Neuronal stem cell (in vitro differentiated cells): ENCODE data around the gene MIA.
A peak's percentile ranks its signal among the peaks of the same experiment; 100 is the strongest.

Experiments used
- DNase-seq: peaks from one replicate; pipeline ENCODE4 v3.0.0-alpha.2; 2013; ENCODE audit warnings: low spot score
- H2AFZ ChIP-seq: one replicate; pipeline ENCODE4 v1.6.1; 2013; ENCODE audit warnings: mild to moderate bottlenecking, low read length, inconsistent platforms
- H2AK5ac ChIP-seq: 2 replicates; pipeline ENCODE4 v1.6.1; 2013; ENCODE audit warnings: low read depth, mild to moderate bottlenecking, inconsistent platforms, low read length, moderate library complexity, mixed read lengths
- H2BK120ac ChIP-seq: 2 replicates; pipeline ENCODE4 v1.6.1; 2013; ENCODE audit warnings: low read depth, mild to moderate bottlenecking, inconsistent platforms, low read length, moderate library complexity, mixed read lengths
- H2BK12ac ChIP-seq: one replicate; pipeline ENCODE4 v1.6.1; 2013; ENCODE audit warnings: low read length, inconsistent platforms
- H2BK15ac ChIP-seq: 2 replicates; pipeline ENCODE4 v1.6.1; 2013; ENCODE audit warnings: mild to moderate bottlenecking, low read length, inconsistent platforms, mixed read lengths
- H2BK5ac ChIP-seq: one replicate; pipeline ENCODE4 v1.6.1; 2013; ENCODE audit warnings: inconsistent platforms, mild to moderate bottlenecking, low read length, moderate library complexity
- H3K14ac ChIP-seq: one replicate; pipeline ENCODE4 v1.6.1; 2013; ENCODE audit warnings: low read length, inconsistent platforms
- H3K18ac ChIP-seq: 2 replicates; pipeline ENCODE4 v1.6.1; 2013; ENCODE audit warnings: low read length, inconsistent platforms
- H3K23ac ChIP-seq: 2 replicates; pipeline ENCODE4 v1.6.1; 2013; ENCODE audit warnings: low read depth, mild to moderate bottlenecking, mixed read lengths, low read length, inconsistent platforms; ENCODE audit not compliant: poor library complexity
- H3K27ac ChIP-seq: replicated peaks from 3 replicates; pipeline ENCODE4 v1.5.1; 2013; ENCODE audit warnings: low read length, inconsistent platforms
- H3K27me3 ChIP-seq, 3 experiments: 2 replicates each; pipeline ENCODE4 v1.6.1; 2013; ENCODE audit warnings: low read length in 3 of 3, mild to moderate bottlenecking in 2 of 3, inconsistent platforms in 1 of 3, low read depth in 1 of 3, mixed read lengths in 1 of 3, moderate library complexity in 1 of 3; ENCODE audit not compliant: control insufficient read depth in 3 of 3, insufficient read depth in 3 of 3
- H3K36me3 ChIP-seq, 2 donors: replicated peaks in 1 of 2; 2 replicates each; pipeline ENCODE4 v1.6.1; 2013; ENCODE audit warnings: low read length in 2 of 2; ENCODE audit not compliant: control insufficient read depth in 2 of 2, insufficient read depth in 2 of 2
- H3K4ac ChIP-seq: 2 replicates; pipeline ENCODE4 v1.6.1; 2013; ENCODE audit warnings: inconsistent platforms, mild to moderate bottlenecking, low read length, moderate library complexity
- H3K4me1 ChIP-seq, 2 donors: 1 replicate in 1 of 2; 2 replicates in 1 of 2; pipeline ENCODE4 v1.6.1; 2013; ENCODE audit warnings: low read length in 2 of 2, low read depth in 1 of 2; ENCODE audit not compliant: control insufficient read depth in 2 of 2, insufficient read depth in 1 of 2
- H3K4me2 ChIP-seq: one replicate; pipeline ENCODE4 v1.6.1; 2013; ENCODE audit warnings: mild to moderate bottlenecking, low read length, inconsistent platforms; ENCODE audit not compliant: insufficient read depth, poor library complexity, severe bottlenecking
- H3K4me3 ChIP-seq, 2 donors: 2 replicates each; pipeline ENCODE4 v1.5.1; 2013; ENCODE audit warnings: low read length in 2 of 2, mild to moderate bottlenecking in 2 of 2, inconsistent platforms in 1 of 2, moderate library complexity in 1 of 2
- H3K79me1 ChIP-seq: one replicate; pipeline ENCODE4 v1.6.1; 2013; ENCODE audit warnings: low read depth, mild to moderate bottlenecking, inconsistent platforms, low read length, moderate library complexity
- H3K9ac ChIP-seq: one replicate; pipeline ENCODE4 v1.6.1; 2013; ENCODE audit warnings: mild to moderate bottlenecking, low read depth, low read length, inconsistent platforms; ENCODE audit not compliant: poor library complexity
- H3K9me3 ChIP-seq, 2 donors: replicated peaks in 1 of 2; 2 replicates each; pipeline versions ENCODE3 to v1.6.1; 2013; ENCODE audit warnings: low read length in 2 of 2, mild to moderate bottlenecking in 2 of 2, inconsistent platforms in 1 of 2, low read depth in 1 of 2, mixed read lengths in 1 of 2, moderate library complexity in 1 of 2; ENCODE audit not compliant: control insufficient read depth in 2 of 2, insufficient read depth in 1 of 2
- H4K8ac ChIP-seq: one replicate; pipeline ENCODE4 v1.6.1; 2013; ENCODE audit warnings: low read depth, mild to moderate bottlenecking, inconsistent platforms, low read length, moderate library complexity
- H4K91ac ChIP-seq: one replicate; pipeline ENCODE4 v1.6.1; 2013; ENCODE audit warnings: low read length, low read depth, mild to moderate bottlenecking, inconsistent platforms; ENCODE audit not compliant: poor library complexity
- WGBS, 2 donors: extraction: QIAGEN DNeasy Blood & Tissue Kit; methylation state at CpG; one replicate each; pipeline ENCODE4 v1.1.7; 2013; ENCODE audit warnings: missing lambda C conversion rate in 2 of 2, mixed read lengths in 1 of 2; ENCODE audit not compliant: insufficient read length in 2 of 2, insufficient replicate concordance in 1 of 2; ENCODE audit errors: extremely low coverage in 2 of 2; 5-methylcytosine and 5-hydroxymethylcytosine counted together

MIA gene

GRCh38 chr19:40799558-40800338, 24.4 kb downstream of the MIA start:
- Histone ChIP-seq H4K91ac (no peak overlapping the region), H2BK120ac (peak overlapping the region; percentile 38), H3K4me1 (peaks cover 33 to 36% of the 10 kb centered on the region in 2 donors), H4K8ac (no peak overlapping the region), H3K36me3 (peaks cover 28 to 48% of the 10 kb centered on the region in 2 donors), H3K27ac (peak overlapping the region; percentile 80), H3K18ac (peak overlapping the region; percentile 99), H3K9me3 (no peaks in the 10 kb centered on the region), H3K4me2 (peak overlapping the region; percentile 60), H2AK5ac (peak overlapping the region; percentile 48), H3K9ac (peak overlapping the region; percentile 93), H3K4me3 (peak overlapping the region; percentile 91 to 98), H3K4ac (no peak overlapping the region), H3K79me1 (peaks cover 26% of the 10 kb centered on the region), H3K14ac (peak overlapping the region; percentile 95), H2AFZ (peak overlapping the region; percentile 86), H2BK12ac (no peak overlapping the region), H2BK15ac (no peak overlapping the region), H3K23ac (peak overlapping the region; percentile 92), H3K27me3 (no peaks in the 10 kb centered on the region), H2BK5ac (peak overlapping the region; percentile 88)
- no peak for DNase-seq
- WGBS, 2 donors = no CpG with 5 or more reads among the region's 40 CpGs

DNA sequence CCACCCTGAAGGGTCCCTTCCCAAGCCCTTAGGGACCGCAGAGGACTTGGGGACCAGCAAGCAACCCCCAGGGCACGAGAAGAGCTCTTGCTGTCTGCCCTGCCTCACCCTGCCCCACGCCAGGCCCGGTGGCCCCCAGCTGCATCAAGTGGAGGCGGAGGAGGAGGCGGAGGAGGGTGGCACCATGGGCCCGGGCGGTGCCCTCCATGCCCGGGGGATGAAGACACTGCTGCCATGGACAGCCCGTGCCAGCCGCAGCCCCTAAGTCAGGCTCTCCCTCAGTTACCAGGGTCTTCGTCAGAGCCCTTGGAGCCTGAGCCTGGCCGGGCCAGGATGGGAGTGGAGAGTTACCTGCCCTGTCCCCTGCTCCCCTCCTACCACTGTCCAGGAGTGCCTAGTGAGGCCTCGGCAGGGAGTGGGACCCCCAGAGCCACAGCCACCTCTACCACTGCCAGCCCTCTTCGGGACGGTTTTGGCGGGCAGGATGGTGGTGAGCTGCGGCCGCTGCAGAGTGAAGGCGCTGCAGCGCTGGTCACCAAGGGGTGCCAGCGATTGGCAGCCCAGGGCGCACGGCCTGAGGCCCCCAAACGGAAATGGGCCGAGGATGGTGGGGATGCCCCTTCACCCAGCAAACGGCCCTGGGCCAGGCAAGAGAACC, 25.1 kb downstream of the MIA start:
- Histone ChIP-seq H3K23ac (peak overlapping the region; percentile 94), H3K36me3 (peaks cover 31 to 56% of the 10 kb centered on the region in 2 donors), H2BK5ac (peak overlapping the region; percentile 88), H3K9me3 (no peaks in the 10 kb centered on the region), H3K4me1 (peaks cover 36 to 43% of the 10 kb centered on the region in 2 donors), H2BK120ac (peak overlapping the region; percentile 2), H3K4me2 (peak overlapping the region; percentile 60), H3K4me3 (peak overlapping the region; percentile 91 to 98), H3K4ac (no peak overlapping the region), H4K91ac (no peak overlapping the region), H3K18ac (peak overlapping the region; percentile 51), H2AK5ac (peak overlapping the region; percentile 87), H2BK15ac (no peak overlapping the region), H2AFZ (no peak overlapping the region), H3K27ac (no peak overlapping the region), H2BK12ac (no peak overlapping the region), H4K8ac (no peak overlapping the region), H3K27me3 (no peaks in the 10 kb centered on the region), H3K14ac (no peak overlapping the region), H3K9ac (peak overlapping the region; percentile 78), H3K79me1 (peaks cover 29% of the 10 kb centered on the region)
- WGBS, 2 donors = no CpG with 5 or more reads among the region's 27 CpGs
- DNase-seq = no peak

DNA sequence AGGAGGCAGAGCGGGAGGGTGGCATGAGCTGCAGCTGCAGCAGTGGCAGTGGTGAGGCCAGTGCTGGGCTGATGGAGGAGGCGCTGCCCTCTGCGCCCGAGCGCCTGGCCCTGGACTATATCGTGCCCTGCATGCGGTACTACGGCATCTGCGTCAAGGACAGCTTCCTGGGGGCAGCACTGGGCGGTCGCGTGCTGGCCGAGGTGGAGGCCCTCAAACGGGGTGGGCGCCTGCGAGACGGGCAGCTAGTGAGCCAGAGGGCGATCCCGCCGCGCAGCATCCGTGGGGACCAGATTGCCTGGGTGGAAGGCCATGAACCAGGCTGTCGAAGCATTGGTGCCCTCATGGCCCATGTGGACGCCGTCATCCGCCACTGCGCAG, 25.7 kb downstream of the MIA start:
- Histone ChIP-seq H3K36me3 (peaks cover 31 to 61% of the 10 kb centered on the region in 2 donors), H3K18ac (no peak overlapping the region)

More for the DNA sequence above, 25.7 kb downstream of the MIA start:
- H3K4me1 ChIP-seq = peaks cover 37 to 47% of the 10 kb centered on the region in 2 donors
- H3K4me2 ChIP-seq = no peak overlapping the region
- no peak overlapping the region for H2BK5ac ChIP-seq
- H3K9ac ChIP-seq = peak overlapping the region; percentile 78
- H3K79me1 ChIP-seq = peaks cover 29% of the 10 kb centered on the region
- no peak overlapping the region for H2BK120ac ChIP-seq
- H3K9me3 ChIP-seq = no peaks in the 10 kb centered on the region
- H2BK12ac ChIP-seq = no peak overlapping the region
- H3K27ac ChIP-seq = no peak overlapping the region
- DNase-seq = no peak
- H2BK15ac ChIP-seq = no peak overlapping the region
- no peak overlapping the region for H4K8ac ChIP-seq
- H2AK5ac ChIP-seq = no peak overlapping the region
- H4K91ac ChIP-seq = no peak overlapping the region
- no peaks in the 10 kb centered on the region for H3K27me3 ChIP-seq
- no peak overlapping the region for H3K14ac ChIP-seq
- no CpG with 5 or more reads among the region's 27 CpGs for WGBS, 2 donors
- H3K23ac ChIP-seq = peak overlapping the region; percentile 94
- H3K4me3 ChIP-seq = peak overlapping the region; percentile 91 to 98
- H2AFZ ChIP-seq = no peak overlapping the region
- H3K4ac ChIP-seq = no peak overlapping the region
